ENCODE results near the gene ADRA2B.

ADRA2B gene

GRCh38 chr2:96105994-96106715, 10.2 kb downstream of the ADRA2B start:
- no peaks in the 10 kb centered on the region for H3K36me3 ChIP-seq (ENCODE audit: insufficient read depth, low read length)
- no peaks in the 10 kb centered on the region for H4K20me1 ChIP-seq (ENCODE audit: insufficient read depth, low read length, poor library complexity, severe bottlenecking)
- H2AFZ ChIP-seq (ENCODE audit: low read length): no peak overlapping the region
- H3K9me2 ChIP-seq (replicated peaks; ENCODE audit: low read depth, low read length): no peaks in the 10 kb centered on the region
- H3K79me2 ChIP-seq (ENCODE audit: insufficient read depth, low read length): no peaks in the 10 kb centered on the region
- TF ChIP-seq CTCF (conservative IDR thresholded peaks at IDR 0.05; ENCODE audit: low read length): no peak
- TF ChIP-seq EZH2phosphoT487 (IDR thresholded peaks at IDR 0.05; ENCODE audit: borderline replicate concordance): no peak
- no peaks in the 10 kb centered on the region for H3K9me3 ChIP-seq (ENCODE audit: insufficient read depth, low read depth, low read length)
- H3K4me3 ChIP-seq (ENCODE audit: low read length, poor library complexity, severe bottlenecking): no peak overlapping the region
- no peaks in the 10 kb centered on the region for H3F3A ChIP-seq (ENCODE audit: low read depth)
- H3K4me2 ChIP-seq (ENCODE audit: low read depth, low read length, poor library complexity, severe bottlenecking): no peak overlapping the region
- H3K4me1 ChIP-seq (ENCODE audit: insufficient read depth, low read length, poor library complexity, severe bottlenecking): peaks cover 6% of the 10 kb centered on the region
- H3K9ac ChIP-seq (ENCODE audit: low read depth, low read length, poor library complexity, severe bottlenecking): no peak overlapping the region
- H3K27me3 ChIP-seq (ENCODE audit: insufficient read depth, low read length, poor library complexity, severe bottlenecking): no peaks in the 10 kb centered on the region

GRCh38 chr2:96105152-96105915, 11.0 kb downstream of the ADRA2B start:
- Histone ChIP-seq H2AFZ (ENCODE audit: low read length) (no peak overlapping the region), H4K20me1 (ENCODE audit: insufficient read depth, low read length, poor library complexity, severe bottlenecking) (no peaks in the 10 kb centered on the region), H3K9ac (ENCODE audit: low read depth, low read length, poor library complexity, severe bottlenecking) (no peak overlapping the region), H3K27me3 (ENCODE audit: insufficient read depth, low read length, poor library complexity, severe bottlenecking) (no peaks in the 10 kb centered on the region), H3F3A (ENCODE audit: low read depth) (no peaks in the 10 kb centered on the region), H3K9me2 (replicated peaks; ENCODE audit: low read depth, low read length) (no peaks in the 10 kb centered on the region), H3K4me1 (ENCODE audit: insufficient read depth, low read length, poor library complexity, severe bottlenecking) (peaks cover 8% of the 10 kb centered on the region), H3K9me3 (ENCODE audit: insufficient read depth, low read depth, low read length) (no peaks in the 10 kb centered on the region), H3K79me2 (ENCODE audit: insufficient read depth, low read length) (no peaks in the 10 kb centered on the region), H3K4me2 (ENCODE audit: low read depth, low read length, poor library complexity, severe bottlenecking) (no peak overlapping the region), H3K4me3 (ENCODE audit: low read length, poor library complexity, severe bottlenecking) (no peak overlapping the region), H3K36me3 (ENCODE audit: insufficient read depth, low read length) (no peaks in the 10 kb centered on the region)
- no peak for TF ChIP-seq EZH2phosphoT487 (IDR thresholded peaks at IDR 0.05; ENCODE audit: borderline replicate concordance)
- no peak for TF ChIP-seq CTCF (conservative IDR thresholded peaks at IDR 0.05; ENCODE audit: low read length)

- TF ChIP-seq CTCF (conservative IDR thresholded peaks at IDR 0.05; ENCODE audit: low read length) (no peak), EZH2phosphoT487 (IDR thresholded peaks at IDR 0.05; ENCODE audit: borderline replicate concordance) (no peak)
- H3K79me2 ChIP-seq (ENCODE audit: insufficient read depth, low read length): no peaks in the 10 kb centered on the region
- no peak overlapping the region for H2AFZ ChIP-seq (ENCODE audit: low read length)
- H3F3A ChIP-seq (ENCODE audit: low read depth): no peaks in the 10 kb centered on the region
- H3K9me2 ChIP-seq (replicated peaks; ENCODE audit: low read depth, low read length): no peaks in the 10 kb centered on the region
- no peaks in the 10 kb centered on the region for H3K36me3 ChIP-seq (ENCODE audit: insufficient read depth, low read length)
- H3K4me3 ChIP-seq (ENCODE audit: low read length, poor library complexity, severe bottlenecking): no peak overlapping the region
- H3K9ac ChIP-seq (ENCODE audit: low read depth, low read length, poor library complexity, severe bottlenecking): no peak overlapping the region
- no peaks in the 10 kb centered on the region for H4K20me1 ChIP-seq (ENCODE audit: insufficient read depth, low read length, poor library complexity, severe bottlenecking)
- no peak overlapping the region for H3K4me2 ChIP-seq (ENCODE audit: low read depth, low read length, poor library complexity, severe bottlenecking)
- no peaks in the 10 kb centered on the region for H3K9me3 ChIP-seq (ENCODE audit: insufficient read depth, low read depth, low read length)
- peaks cover 14% of the 10 kb centered on the region for H3K4me1 ChIP-seq (ENCODE audit: insufficient read depth, low read length, poor library complexity, severe bottlenecking)
- no peaks in the 10 kb centered on the region for H3K27me3 ChIP-seq (ENCODE audit: insufficient read depth, low read length, poor library complexity, severe bottlenecking)
Measured at GRCh38 chr2:96104487-96104861, 11.9 kb downstream of the ADRA2B start.
